Right lung (tissue), 10 donors: ENCODE measurements around the gene TRIM65. TPM values are rescaled to one million over a fixed set of nuclear protein-coding genes. Genes with fewer than 3 reads are reported as not detected.

ENCODE experiments used
- DNase-seq, 2 donors: peaks; one replicate each; pipeline ENCODE4 v3.0.0-alpha.2; 2013
- long read RNA-seq, 8 donors: transcript quantifications; one replicate each; lab custom pipeline, GENCODE V29; 2026
- polyA plus RNA-seq, 5 donors: library from polyadenylated mRNA; unstranded; fragments of 120-200 nt; gene quantifications; one replicate each; pipeline versions ENCODE4 v1.2.1 to v1.2.3, GENCODE V29; 2013; ENCODE audit warnings: inconsistent platforms in 1 of 5, low replicate concordance in 1 of 5; ENCODE audit not compliant: insufficient read length in 5 of 5, insufficient read depth in 1 of 5

The TRIM65 gene, protein sequence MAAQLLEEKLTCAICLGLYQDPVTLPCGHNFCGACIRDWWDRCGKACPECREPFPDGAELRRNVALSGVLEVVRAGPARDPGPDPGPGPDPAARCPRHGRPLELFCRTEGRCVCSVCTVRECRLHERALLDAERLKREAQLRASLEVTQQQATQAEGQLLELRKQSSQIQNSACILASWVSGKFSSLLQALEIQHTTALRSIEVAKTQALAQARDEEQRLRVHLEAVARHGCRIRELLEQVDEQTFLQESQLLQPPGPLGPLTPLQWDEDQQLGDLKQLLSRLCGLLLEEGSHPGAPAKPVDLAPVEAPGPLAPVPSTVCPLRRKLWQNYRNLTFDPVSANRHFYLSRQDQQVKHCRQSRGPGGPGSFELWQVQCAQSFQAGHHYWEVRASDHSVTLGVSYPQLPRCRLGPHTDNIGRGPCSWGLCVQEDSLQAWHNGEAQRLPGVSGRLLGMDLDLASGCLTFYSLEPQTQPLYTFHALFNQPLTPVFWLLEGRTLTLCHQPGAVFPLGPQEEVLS
- polyA plus RNA-seq: 10 to 100 TPM; 12.8 to 26.7 (median 20.8) TPM
- long read RNA-seq, donor 1, partial matches to known transcripts: 5 of 8 reads
- long read RNA-seq, donor 1, other reads (novel, unspliced or antisense): 0 of 8 reads
- long read RNA-seq, donor 2: 0 reads
- long read RNA-seq, donor 3, partial matches to known transcripts: 0 of 5 reads
- long read RNA-seq, donor 3, other reads (novel, unspliced or antisense): 0 of 5 reads
- long read RNA-seq, donor 4, partial matches to known transcripts: 0 of 1 reads
- long read RNA-seq, donor 4, other reads (novel, unspliced or antisense): 0 of 1 reads
- long read RNA-seq, donor 5, partial matches to known transcripts: 0 of 7 reads
- long read RNA-seq, donor 5, other reads (novel, unspliced or antisense): 0 of 7 reads
- long read RNA-seq, donor 6, partial matches to known transcripts: 0 of 5 reads
- long read RNA-seq, donor 6, other reads (novel, unspliced or antisense): 0 of 5 reads
- long read RNA-seq, donor 7, partial matches to known transcripts: 0 of 3 reads
- long read RNA-seq, donor 7, other reads (novel, unspliced or antisense): 0 of 3 reads
- long read RNA-seq, donor 8, partial matches to known transcripts: 0 of 1 reads
- long read RNA-seq, donor 8, other reads (novel, unspliced or antisense): 0 of 1 reads

DNA sequence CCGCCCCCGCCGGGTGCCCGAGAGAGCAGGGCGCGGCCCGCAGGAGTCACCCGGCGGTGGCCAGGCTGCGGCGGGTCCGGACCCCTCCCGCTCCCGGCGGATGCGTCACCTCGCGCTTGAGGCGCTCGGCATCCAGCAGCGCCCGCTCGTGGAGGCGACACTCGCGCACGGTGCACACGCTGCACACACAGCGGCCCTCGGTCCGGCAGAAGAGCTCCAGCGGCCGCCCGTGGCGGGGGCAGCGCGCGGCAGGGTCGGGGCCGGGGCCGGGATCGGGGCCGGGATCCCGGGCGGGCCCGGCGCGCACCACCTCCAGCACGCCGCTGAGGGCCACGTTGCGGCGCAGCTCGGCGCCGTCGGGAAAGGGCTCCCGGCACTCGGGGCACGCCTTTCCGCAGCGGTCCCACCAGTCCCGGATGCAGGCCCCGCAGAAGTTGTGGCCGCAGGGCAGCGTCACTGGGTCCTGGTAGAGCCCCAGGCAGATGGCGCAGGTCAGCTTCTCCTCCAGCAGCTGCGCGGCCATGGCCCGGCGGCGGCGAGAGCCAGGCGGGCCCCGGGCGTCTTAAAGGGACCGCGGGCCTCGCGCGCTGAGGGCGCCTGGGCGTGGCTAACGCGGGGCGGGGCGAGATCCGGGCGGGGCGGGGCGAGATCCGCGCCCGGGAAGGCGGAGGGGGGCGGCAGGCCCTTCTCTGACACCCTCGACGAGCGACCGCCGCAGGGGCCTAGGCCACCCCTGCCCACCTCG is at the start of gene TRIM65:
Gene TRIM65 (minus strand): TSS at position 537 of the 745 bp plus-strand sequence. CDS start 14 bp downstream, at position 523.
- peak; percentile 79 to 84 for DNase-seq

DNA sequence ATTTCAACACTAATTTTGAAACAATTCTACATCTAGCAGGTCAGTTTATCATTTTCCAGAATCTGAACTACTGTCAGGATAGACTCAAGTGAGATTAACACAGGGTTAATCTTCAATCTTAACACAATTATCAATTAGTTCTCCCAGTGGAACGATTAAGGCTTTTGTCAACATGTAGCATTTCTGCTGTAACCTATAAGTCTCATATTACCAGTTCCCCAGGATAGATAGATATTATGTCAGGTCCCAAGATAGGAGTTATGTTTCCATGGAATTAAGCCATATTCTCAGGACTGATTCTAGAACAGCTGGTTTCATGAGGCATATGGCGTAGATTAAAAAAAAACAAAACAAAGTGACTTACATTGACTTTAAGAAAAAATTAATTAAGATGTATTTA is 48.5 kb upstream of the TRIM65 start:
- no peak for DNase-seq

DNA sequence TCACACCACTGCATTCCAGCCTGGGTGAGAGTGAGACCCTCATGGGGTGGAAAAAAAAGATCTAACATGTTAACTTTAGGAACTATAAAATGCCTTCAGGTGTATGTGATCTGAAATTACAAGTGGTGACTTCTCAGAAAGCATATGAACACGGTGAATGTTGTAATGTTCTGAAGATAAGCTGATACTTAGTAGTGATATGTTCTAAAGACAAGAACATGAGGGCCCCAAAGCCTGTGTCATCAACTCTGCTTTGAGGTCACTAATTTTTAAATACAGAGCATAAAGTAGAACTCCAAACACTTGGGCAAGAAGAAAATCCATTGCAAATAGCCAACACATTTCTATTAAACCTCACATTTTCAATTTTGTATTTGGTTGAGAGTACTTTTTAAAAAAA is 46.7 kb upstream of the TRIM65 start:
- no peak for DNase-seq

DNA sequence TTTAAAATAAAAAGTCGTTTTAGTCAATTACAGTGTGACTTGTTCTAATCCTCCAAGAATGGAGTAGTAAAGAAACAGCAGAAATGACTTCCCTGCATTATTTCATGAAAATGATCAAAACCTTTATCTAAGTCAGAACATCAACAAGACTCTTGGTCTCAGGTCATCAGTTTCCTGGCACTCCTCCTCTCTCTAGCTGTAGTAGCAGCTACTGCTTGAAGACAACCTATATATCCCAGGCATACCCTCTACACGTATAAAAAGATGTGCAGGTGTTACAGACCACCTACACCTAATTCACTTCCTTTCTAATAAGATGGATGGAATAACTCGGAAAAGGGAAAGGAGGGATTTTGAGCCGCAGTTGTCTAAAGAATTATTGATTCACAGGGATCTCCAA is 45.7 kb upstream of the TRIM65 start:
- no peak for DNase-seq

DNA sequence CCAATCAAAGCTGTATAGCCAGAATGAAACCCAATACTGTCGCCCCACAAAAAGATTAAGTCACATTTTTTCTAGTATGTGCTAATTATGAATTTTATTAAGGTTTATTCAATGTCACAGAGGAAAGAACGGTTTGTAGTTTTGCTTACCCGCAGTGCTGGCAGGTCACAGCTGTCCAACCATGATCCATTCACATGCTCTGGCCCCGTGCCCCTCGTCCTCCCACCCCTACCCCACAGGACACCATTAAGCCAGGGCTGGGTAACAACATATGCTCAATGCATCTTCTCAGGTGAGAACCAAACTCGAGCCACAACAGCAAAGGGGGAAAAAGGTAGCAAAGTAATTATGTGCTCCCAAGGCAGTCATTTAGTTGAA is 44.7 kb upstream of the TRIM65 start:
- no peak for DNase-seq

DNA sequence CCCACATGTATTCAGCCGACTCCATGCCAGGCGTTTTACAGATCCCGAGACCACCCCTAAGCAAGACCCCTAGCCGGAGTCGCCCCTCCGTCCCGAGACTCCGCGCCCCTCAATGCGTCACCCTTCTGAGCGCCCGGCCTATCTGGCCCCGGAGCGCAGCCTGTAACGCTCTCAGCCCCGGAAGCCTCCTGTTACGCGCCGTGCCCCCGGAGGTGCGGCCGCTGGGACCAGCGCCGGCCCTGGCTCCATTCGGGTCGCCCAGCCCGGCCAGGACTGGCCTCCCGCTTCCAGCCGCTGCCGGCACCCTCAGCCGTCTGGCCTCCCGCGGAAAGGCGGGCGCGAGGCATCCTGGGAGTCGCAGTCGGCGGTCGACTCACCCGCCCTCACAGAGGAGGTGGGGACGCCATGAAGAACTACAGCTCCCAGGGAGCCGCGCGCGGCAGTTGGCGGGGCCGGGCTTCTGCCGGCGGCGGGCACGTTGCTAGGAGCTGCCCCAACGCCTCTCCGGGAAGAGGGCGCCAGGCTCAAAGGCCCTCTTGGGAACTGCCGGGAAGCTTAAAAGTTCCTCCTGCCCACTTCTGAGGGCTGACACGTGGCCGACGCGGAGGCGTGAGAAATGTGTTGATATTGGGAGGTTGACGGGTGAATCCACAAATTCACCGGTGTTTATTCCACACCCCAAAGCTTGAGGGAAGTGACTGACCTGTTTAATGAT is 44.1 kb upstream of the TRIM65 start, which contains the start of gene FBF1:
Gene FBF1 (minus strand): TSS at position 316 of the 715 bp plus-strand sequence. CDS start 2,893 bp downstream, outside the sequence.
- DNase-seq: peak; percentile 92

DNA sequence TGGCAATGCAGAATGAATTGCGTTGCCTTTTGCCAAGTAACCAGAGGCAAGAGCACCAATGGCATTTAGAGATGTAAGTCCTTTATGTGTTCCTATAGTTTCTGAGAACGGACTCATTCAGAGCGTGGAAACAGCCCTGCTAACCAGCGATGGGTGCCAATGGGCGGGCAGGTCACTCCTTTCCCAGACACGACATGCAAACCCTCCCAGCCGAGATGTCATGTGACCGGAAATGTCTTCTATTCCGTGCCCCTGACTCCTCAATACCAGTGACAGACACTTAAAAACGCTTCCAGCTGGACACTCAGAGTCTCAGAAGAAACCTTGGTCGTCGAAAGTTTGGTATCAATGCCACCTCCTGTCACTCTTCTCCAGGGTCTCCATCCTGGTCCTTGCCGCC is 40.9 kb upstream of the TRIM65 start:
- no peak for DNase-seq

DNA sequence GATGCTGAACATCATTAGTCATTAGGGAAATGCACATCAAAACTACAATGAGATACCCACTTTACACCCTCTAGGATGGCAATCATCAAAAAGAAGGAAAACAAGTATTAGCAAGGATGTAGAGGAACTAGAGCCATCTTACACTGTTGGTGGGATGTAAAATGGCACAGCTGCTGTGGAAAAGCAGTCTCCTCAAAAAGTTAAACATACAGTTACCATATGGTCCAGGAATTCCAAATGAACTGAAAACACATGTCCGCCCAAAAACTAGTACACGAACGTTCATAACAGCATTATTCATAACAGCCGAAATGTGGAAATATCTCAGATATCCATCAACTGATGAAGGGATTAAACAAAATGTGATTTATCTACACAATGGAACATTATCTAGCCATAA is 37.1 kb upstream of the TRIM65 start:
- DNase-seq: peak in 1 of 2 donors; percentile 67

DNA sequence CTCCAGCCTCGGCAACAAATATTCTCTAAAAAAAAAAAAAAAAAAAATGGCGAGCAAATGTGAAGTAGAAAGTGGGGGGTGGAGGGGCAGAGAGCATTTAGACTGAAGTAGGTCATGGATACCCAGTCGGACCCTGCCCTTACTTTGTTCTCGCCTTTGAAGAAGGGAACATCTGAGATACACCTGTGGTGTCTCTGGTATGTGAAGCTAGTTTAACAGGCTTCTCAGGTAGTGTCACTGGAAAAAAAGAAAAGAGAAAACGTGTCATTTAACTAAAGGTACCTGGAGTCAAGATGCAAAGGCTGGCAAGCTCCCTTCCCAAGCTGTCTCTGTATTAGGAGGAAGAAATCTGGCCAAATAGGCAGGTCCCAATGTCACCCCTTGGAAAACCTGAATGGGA is 36.1 kb upstream of the TRIM65 start:
- DNase-seq: no peak

DNA sequence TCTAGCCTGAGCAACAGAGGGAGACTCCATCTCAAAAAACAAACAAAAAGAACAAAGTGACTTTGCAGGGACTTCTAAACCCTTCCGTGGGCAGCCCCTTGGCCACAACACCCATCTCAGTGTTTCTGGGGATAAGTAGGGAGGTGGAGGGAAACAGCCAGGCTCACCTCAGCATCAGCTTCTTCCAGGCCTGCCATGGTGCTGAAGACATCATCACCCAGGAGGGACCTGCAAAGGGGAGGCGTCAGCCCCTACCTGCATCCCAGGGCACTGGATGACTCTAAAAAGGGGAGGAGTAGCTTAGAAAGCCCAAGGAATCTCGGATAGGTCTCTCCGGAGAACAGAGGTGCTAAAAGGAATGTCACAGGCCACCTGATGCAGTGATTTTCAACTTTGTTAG is 34.3 kb upstream of the TRIM65 start:
- DNase-seq: no peak

DNA sequence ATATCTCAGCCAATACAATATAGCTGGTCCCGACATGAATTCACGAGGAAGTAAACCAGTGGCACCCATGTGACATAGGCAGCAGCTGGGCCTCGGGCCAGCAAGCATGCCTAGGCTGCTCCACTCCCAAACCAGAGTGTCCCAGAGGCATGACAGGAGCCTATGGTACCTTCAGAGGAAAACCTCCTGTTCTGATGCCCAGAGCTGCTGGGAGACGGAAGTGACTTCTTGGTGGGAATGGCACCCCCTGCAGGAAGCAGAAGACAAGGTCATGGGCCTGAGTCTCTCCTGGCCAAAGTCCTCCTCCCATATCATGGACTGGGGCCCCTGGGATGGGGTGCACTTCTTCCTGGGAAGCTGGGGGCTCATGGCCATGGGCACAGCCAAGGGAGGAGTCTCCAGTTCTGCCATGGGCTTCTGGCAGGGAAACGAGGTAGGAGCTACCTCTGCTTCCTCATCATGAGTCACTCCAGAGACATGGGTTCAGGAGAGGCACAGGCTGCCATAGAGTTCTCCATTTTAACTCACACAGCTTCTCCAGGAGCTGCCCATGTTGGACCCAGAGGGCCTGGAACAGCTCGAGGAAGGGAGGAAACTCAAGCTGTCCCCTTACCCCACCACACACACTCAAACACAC is 30.7 kb upstream of the TRIM65 start:
- DNase-seq: no peak

DNA sequence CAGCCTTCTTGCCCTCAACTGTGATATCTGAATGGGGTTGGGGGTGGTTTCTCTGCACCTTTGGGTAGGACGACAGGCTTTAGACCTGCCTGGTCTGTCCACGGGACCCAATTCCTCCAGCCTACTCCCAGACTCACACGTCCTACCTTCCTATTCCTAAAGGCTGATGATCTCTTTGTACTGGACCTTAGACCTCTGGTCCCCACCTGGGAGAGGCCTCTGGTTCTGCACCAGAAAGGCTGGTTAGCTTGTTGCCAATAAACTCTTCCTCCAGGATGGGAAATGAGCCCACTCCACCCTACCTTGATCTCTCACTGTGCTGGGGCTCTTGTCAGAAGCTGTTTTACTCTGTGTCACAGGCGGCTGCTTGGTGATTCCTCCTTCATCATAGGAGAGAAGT is 29.7 kb upstream of the TRIM65 start:
- no peak for DNase-seq

DNA sequence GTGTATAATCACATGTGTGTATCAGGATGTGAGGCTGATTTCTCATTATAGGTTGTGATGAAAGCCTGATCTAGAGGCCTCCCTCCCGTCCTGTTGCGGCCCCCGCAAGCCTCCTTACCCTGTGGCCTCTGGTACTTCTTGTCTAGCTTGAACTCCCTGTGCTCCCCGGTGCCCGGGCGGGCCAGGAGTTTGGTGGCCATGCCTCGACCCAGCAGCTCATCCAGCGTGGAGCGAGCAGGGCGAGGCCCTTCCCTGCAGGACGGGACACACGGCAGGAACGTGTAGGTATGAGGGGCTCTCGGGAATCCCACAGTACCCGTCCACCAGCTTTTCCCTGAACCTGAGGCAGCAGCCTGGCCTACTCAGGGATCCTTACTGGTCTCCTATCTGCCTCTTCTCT is 29.2 kb upstream of the TRIM65 start:
- no peak for DNase-seq

DNA sequence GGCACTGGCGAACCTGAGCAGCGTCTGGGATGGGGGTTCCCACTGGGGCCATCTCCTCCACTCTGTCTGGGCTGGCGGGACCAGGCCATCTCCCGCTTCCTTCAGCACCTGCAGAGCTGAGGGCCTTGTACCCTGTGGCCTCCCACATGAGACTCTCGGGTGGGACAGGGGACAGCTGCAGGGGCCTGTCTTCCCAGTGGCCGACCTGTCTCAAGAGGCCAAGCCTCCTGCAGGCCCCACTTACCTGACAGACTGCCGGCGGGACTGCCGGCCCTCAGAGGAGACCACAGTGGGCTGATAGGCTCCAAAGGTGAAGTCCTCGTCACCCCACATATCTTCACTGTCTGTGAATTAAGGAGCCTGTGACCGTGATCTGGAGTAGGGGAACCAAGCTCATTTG is 28.4 kb upstream of the TRIM65 start:
- DNase-seq: no peak

DNA sequence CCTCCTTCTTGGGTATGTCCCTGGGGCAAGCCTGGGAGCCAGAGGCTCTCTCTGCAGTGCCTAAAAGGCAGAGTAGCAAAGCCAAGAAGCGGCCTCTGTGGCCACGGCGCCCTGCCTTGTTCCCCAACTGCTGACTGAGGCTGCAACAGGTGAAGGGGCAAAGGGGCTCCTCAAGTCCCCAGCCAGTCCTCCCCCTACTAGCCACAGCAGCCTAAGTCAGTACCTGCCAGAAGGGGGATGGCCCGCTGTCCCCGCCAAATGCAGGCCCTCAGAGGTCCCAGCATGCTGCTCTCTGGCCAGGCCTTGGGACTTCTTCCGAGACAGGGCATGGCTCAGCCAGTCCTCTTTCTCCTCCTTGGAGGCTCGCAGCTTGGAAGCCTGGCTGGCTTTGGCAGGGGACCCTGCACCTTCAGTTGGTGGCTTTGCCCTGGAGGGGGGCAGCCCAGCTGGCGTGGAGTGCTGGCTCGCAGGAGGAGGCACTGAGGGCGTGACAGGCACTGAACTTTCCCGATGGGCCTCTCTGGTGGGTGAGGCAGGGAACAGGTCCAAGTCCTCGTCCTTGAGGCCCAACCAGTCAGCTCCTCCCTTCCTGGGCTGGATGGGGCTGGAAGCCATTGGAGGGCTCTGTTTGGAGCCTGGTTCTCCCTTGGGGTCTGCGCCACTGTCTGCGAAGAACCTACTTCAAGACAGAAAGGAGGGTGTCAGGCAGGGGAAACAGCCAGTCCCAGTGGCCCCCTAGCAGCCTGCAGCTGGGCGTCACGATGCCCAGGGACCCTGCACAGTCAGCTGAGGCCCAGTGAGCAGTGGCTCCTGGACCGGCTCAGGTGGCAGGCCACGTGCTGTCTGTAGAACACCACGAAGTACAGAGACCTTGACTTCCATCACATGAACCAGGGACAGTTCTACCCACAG is 26.5 kb upstream of the TRIM65 start:
- no peak for DNase-seq

DNA sequence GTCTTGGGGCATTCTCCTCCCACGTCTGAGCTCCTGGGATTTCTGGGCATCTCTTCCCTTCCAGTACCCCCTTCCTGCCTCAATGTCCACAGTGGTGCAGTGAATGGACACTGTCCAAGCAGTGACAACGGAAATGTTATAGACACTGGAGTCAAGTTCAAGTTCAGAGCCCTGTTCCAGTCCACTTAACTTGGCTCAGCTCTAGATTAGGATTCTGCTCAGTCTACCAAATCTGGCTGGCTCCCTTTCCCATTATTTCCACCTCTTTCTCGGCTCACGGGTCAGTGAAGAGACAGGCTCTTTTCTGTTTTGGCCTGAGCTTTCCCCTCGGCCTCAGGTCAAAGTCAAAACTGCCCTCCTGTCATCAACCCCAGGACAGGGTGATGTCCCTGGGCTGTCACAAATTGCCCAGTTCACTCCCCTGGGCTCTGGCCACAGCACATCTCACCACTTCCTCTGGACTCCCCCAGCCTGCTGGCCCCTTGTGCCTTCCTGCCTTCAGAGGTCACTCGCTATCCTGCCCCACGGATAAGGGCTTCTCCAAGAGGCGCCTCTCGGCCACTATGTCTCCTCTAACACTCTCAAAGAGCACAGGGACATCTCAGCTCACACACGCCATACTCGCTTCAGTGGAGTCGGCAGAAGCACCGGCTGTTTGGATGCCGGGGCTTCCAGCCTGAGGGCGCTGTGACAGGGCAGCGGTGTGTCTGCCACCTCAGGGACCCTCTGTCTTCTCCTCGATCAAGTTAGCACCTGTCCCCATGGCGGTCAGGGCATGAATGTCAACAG is 25.6 kb upstream of the TRIM65 start:
- DNase-seq: no peak

DNA sequence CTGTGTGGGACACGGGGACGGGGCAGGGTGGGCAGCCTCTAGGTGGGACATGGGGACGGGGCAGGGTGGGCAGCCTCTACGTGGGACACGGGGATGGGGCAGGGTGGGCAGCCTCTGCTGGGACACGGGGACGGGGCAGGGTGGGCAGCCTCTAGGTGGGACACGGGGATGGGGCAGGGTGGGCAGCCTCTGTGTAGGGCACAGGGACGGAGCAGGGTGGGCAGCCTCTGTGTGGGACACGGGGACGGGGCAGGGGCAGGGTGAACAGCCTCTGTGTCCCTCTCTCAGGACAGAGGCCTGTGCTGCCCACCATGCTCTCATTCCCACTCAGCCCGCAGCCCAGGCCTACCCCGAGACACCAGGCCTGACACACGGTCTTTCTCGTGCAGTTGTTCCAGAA is 24.8 kb upstream of the TRIM65 start:
- no peak for DNase-seq

DNA sequence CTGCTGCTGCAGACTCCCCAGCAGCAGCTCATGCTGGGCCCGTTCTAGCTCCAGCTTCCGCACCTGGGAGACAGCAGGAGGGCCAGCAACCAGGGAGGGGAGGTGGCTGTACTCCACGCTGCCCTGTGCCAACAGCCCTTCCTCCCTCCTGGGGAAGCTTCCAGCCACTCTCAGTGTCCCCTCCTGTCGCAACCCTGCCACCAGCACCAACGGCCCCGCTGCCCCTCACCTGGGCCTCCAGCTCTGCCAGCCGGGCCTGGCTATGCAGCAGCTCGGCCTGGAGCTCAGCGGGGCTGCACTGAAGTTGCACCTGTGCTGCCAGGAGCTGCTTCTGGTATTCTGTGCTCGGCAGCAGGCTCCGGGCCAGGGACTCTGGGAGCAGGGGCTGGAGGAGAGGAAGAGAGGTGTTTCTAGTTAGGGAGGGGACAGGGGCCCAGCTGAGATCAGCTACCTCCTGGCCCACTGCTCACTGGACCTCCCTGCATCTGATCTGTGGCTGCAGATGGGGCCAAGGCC is 23.4 kb upstream of the TRIM65 start:
- DNase-seq: no peak
